Fibroblast of lung (primary cell): ENCODE results near the gene NDUFA13. TPM values are rescaled to one million over a fixed set of nuclear protein-coding genes. Genes with fewer than 3 reads are reported as not detected.

Experiments
- DNase-seq, 2 donors: peaks; one replicate each; pipeline versions ENCODE4 v3.0.0 to v3.0.0-alpha.2; 2010; ENCODE audit warnings: low read depth in 2 of 2
- H2AFZ ChIP-seq: 2 replicates; pipeline ENCODE4 v1.5.1; 2012; ENCODE audit warnings: low read length, control low read depth, inconsistent platforms
- H3K27ac ChIP-seq: 2 replicates; pipeline ENCODE4 v1.5.1; 2011; ENCODE audit warnings: low read length, control low read depth; ENCODE audit not compliant: insufficient read depth
- H3K27me3 ChIP-seq: 2 replicates; pipeline ENCODE4 v1.5.1; 2011; ENCODE audit warnings: mild to moderate bottlenecking, low read length; ENCODE audit not compliant: control insufficient read depth, insufficient read depth
- H3K36me3 ChIP-seq: 2 replicates; pipeline ENCODE4 v1.5.1; 2011; ENCODE audit warnings: low read length; ENCODE audit not compliant: control insufficient read depth, insufficient read depth
- H3K4me1 ChIP-seq: 2 replicates; pipeline ENCODE4 v1.5.1; 2011; ENCODE audit warnings: low read length; ENCODE audit not compliant: control insufficient read depth, insufficient read depth; ENCODE audit errors: extremely low read depth
- H3K4me2 ChIP-seq: 2 replicates; pipeline ENCODE4 v1.5.1; 2011; ENCODE audit warnings: low read length, control low read depth; ENCODE audit not compliant: insufficient read depth; ENCODE audit errors: extremely low read depth
- H3K4me3 ChIP-seq, 4 experiments: fragments of 200-600 bp in 1 of 4; sonication (generic) in 1 of 4; replicated peaks in 1 of 4; 2 replicates each; pipeline ENCODE4 v1.5.1; 2011 to 2016; ENCODE audit warnings: low read length in 4 of 4, low read depth in 3 of 4, mild to moderate bottlenecking in 3 of 4, control low read depth in 2 of 4, inconsistent platforms in 1 of 4, mixed read lengths in 1 of 4; ENCODE audit not compliant: insufficient read depth in 1 of 4; ENCODE audit errors: control extremely low read depth in 1 of 4
- H3K79me2 ChIP-seq: 2 replicates; pipeline ENCODE4 v1.5.1; 2012; ENCODE audit warnings: mild to moderate bottlenecking, low read length, inconsistent platforms; ENCODE audit not compliant: control insufficient read depth, insufficient read depth
- H3K9ac ChIP-seq: 2 replicates; pipeline ENCODE4 v1.5.1; 2011; ENCODE audit warnings: mild to moderate bottlenecking, low read length, control low read depth; ENCODE audit not compliant: insufficient read depth
- H3K9me3 ChIP-seq: 2 replicates; pipeline ENCODE4 v1.5.1; 2012; ENCODE audit warnings: low read depth, low read length; ENCODE audit not compliant: control insufficient read depth, insufficient read depth
- H4K20me1 ChIP-seq: 2 replicates; pipeline ENCODE4 v1.5.1; 2011; ENCODE audit warnings: low read length; ENCODE audit not compliant: control insufficient read depth, insufficient read depth; ENCODE audit errors: extremely low read depth
- EZH2 ChIP-seq: IDR thresholded peaks from 2 replicates; pipeline ENCODE4 v1.5.1; 2012; ENCODE audit warnings: low read length, control low read depth, mild to moderate bottlenecking; ENCODE audit errors: missing control alignments
- polyA plus RNA-seq, 2 donors: library from polyadenylated mRNA; depleted of rRNA in 1 of 2; stranded (reverse) in 1 of 2; unstranded in 1 of 2; fragments of >200 nt; gene quantifications; 2 replicates each; pipeline ENCODE4 v1.2.1, GENCODE V29; 2011 to 2012; ENCODE audit warnings: missing spikeins in 1 of 2
- total RNA-seq: library from RNA; depleted of rRNA; stranded (reverse); fragments of >200 nt; gene quantifications from 2 replicates; pipeline ENCODE4 v1.2.1, GENCODE V29; 2014
- TF ChIP-seq, protein P1 (sequence below), 2 donors: IDR thresholded peaks in 1 of 2; conservative IDR thresholded peaks in 1 of 2; 1 replicate in 1 of 2; 2 replicates in 1 of 2; pipeline ENCODE4 v1.5.1; 2011 to 2012; ENCODE audit warnings: low read length in 2 of 2, control low read depth in 1 of 2, inconsistent platforms in 1 of 2, low read depth in 1 of 2, mild to moderate bottlenecking in 1 of 2

Gene NDUFA13
- total and polyA plus RNA-seq, 2 donors (not counting 1 experiment from before 2014, with no cell fraction given), result 221 to 306 TPM

DNA sequence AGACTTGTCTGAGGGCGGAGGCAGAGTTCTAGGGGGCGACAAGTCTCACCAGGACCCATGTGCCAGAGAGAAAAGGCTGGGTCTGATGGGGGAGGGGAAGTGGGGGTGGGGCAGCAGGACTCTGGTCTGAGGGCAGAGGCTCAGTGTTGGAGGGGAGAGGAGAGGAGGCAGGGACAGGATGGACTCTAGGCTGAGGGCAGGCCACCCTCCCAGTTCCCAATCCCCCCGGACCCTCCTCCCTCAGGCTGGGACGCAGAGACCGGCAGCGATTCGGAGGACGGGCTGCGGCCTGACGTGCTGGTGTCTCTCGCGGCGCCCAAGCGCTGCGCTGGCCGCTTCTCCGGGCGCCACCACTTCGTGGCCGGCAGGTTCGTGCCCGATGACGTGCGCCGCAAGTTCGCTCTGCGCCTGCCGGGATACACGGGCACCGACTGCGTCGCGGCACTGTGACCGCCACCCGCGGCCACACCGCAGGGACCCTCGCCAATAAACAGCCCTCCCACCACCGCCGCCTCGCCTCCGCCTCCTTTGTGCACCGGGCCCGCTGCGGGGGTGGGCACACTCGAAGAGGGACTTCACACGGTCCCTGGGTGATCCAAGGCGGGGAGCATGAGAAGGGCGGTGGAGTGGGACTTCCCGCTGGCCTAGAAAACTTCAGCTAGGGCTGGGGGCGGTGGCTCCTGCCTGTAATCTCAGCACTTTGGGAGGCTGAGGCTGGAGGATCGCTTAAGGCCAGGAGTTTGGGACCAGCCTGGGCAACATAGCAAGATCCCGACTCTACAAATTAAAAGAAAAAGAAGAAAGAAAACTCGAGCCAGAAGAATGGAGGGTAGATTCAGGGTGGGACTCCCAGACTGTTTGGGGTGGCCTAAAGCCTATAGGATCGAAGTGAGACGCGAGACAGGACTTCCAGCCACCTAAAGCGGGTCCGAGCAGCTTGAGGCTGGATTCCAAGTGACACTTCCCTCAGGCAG, 21.3 kb downstream of the NDUFA13 start:
- peak in 1 of 2 donors; percentile 35 for DNase-seq
- no peaks in the 10 kb centered on the region for H3K79me2 ChIP-seq
- peaks cover 3% of the 10 kb centered on the region for H3K27me3 ChIP-seq
- TF ChIP-seq, protein P1, sequence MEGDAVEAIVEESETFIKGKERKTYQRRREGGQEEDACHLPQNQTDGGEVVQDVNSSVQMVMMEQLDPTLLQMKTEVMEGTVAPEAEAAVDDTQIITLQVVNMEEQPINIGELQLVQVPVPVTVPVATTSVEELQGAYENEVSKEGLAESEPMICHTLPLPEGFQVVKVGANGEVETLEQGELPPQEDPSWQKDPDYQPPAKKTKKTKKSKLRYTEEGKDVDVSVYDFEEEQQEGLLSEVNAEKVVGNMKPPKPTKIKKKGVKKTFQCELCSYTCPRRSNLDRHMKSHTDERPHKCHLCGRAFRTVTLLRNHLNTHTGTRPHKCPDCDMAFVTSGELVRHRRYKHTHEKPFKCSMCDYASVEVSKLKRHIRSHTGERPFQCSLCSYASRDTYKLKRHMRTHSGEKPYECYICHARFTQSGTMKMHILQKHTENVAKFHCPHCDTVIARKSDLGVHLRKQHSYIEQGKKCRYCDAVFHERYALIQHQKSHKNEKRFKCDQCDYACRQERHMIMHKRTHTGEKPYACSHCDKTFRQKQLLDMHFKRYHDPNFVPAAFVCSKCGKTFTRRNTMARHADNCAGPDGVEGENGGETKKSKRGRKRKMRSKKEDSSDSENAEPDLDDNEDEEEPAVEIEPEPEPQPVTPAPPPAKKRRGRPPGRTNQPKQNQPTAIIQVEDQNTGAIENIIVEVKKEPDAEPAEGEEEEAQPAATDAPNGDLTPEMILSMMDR (conservative IDR thresholded peaks at IDR 0.05 in 1 of 2, IDR thresholded peaks at IDR 0.05 in 1 of 2; ENCODE audit: low read depth in 1 of 2, low read length in 2 of 2), result no peak
- no peak for TF ChIP-seq EZH2
- H3K27ac ChIP-seq, result no peak overlapping the region
- H4K20me1 ChIP-seq, result no peaks in the 10 kb centered on the region
- H3K9me3 ChIP-seq, result no peaks in the 10 kb centered on the region
- no peak overlapping the region for H3K9ac ChIP-seq
- peak overlapping the region; percentile 48 for H3K4me2 ChIP-seq
- H2AFZ ChIP-seq, result no peak overlapping the region
- no peak overlapping the region for H3K4me3 ChIP-seq
- H3K4me1 ChIP-seq, result no peaks in the 10 kb centered on the region
- H3K36me3 ChIP-seq, result no peaks in the 10 kb centered on the region

DNA sequence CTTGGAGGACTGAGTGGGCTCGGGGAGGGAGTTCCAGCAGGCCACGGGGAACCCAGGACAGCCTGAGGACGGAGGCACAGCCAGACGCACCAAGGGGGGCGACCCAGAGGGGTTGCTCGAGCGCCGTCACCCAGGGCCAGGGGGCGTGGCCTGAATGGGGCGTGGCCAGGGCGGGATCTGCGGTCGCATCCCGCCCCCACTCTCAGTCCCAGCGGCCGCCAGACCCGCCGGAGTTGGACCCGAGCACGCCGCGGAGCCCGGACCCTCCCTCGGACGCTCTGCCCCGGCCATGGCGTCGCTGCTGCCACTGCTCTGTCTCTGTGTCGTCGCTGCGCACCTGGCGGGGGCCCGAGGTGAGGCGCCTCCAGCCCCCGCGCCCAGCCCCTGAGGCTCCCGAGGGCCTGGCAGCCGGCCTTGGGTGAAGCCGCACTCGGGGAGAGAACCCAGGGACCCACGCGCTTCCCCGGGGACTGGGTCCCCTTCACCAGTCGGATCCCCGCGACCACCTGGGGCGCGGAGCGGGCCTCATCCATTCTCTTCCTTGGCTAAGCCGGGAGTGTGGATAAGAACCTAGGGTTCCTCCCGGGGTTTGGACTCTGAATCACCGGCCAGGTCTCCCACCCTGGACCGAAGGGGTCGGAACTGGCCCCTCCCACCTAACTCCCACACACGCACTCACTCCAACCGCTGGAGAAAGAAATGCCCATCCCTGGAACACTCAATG, 22.2 kb downstream of the NDUFA13 start, which contains the start of gene CILP2:
Gene CILP2 (plus strand): TSS at position 205 of the 724 bp plus-strand sequence. CDS start 85 bp downstream, at position 290.
- Histone ChIP-seq H3K4me3 (peak within 1 kb of the TSS in 3 of 4 experiments; percentile 18 to 43 (median 31)), H3K4me2 (peak within 1 kb of the TSS; percentile 48), H3K9ac (no peak within 1 kb of the TSS), H3K4me1 (no peaks in the 10 kb centered on the region), H4K20me1 (no peaks in the 10 kb centered on the region), H3K36me3 (no peaks in the 10 kb centered on the region), H3K9me3 (no peaks in the 10 kb centered on the region), H3K27me3 (peaks cover 3% of the 10 kb centered on the region), H3K27ac (no peak within 1 kb of the TSS), H2AFZ (no peak within 1 kb of the TSS), H3K79me2 (no peaks in the 10 kb centered on the region)
- DNase-seq, result no peak
- TF ChIP-seq, protein P1 (conservative IDR thresholded peaks at IDR 0.05 in 1 of 2, IDR thresholded peaks at IDR 0.05 in 1 of 2; ENCODE audit: low read depth in 1 of 2, low read length in 2 of 2), result no peak
- TF ChIP-seq EZH2, result no peak

DNA sequence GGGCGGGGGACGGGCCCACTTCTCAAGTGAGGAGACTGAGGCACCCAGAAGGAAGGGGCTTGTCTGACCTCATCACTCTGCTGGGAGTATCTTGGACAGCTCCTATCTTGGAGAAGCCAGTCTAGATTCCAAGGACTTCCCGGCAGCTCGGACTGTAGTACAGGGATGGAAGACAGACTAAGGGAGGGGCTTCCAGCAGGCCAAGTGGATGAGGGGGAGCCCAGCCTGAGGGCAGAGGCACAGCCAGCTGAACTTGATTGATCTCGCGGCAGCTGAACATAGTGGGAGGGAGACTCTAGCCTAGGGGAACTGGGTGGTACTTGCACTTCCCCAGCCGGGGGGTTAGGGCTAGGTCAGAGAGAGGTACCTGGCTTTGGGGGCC, 22.8 kb downstream of the NDUFA13 start:
- H3K4me3 ChIP-seq, result peak overlapping the region in 1 of 4 experiments; percentile 43
- peaks cover 3% of the 10 kb centered on the region for H3K27me3 ChIP-seq
- H3K27ac ChIP-seq, result no peak overlapping the region
- H2AFZ ChIP-seq, result no peak overlapping the region
- peak overlapping the region; percentile 48 for H3K4me2 ChIP-seq
- TF ChIP-seq EZH2, result no peak
- TF ChIP-seq, protein P1 (conservative IDR thresholded peaks at IDR 0.05 in 1 of 2, IDR thresholded peaks at IDR 0.05 in 1 of 2; ENCODE audit: low read depth in 1 of 2, low read length in 2 of 2), result no peak
- DNase-seq, result no peak
- H3K79me2 ChIP-seq, result no peaks in the 10 kb centered on the region
- no peaks in the 10 kb centered on the region for H3K4me1 ChIP-seq
- H3K36me3 ChIP-seq, result no peaks in the 10 kb centered on the region
- no peaks in the 10 kb centered on the region for H3K9me3 ChIP-seq
- no peaks in the 10 kb centered on the region for H4K20me1 ChIP-seq
- H3K9ac ChIP-seq, result no peak overlapping the region
